C4-2B (cell line): ENCODE data around the gene ANKRD49.

Experiments
- CTCF ChIP-seq: fragments of 450-650 bp; conservative IDR thresholded peaks from 2 replicates; pipeline ENCODE4 v1.5.1; 2017; ENCODE audit warnings: mild to moderate bottlenecking
- ZFX ChIP-seq: fragments of 450-650 bp; IDR thresholded peaks from 2 replicates; pipeline ENCODE4 v1.6.1; 2017

- TF ChIP-seq CTCF: peak; percentile 87
- TF ChIP-seq ZFX: no peak
Measured at GRCh38 chr11:94504689-94505293, 11.0 kb downstream of the ANKRD49 start.
